NB4 (cell line): Measurements from ENCODE around the gene CLSTN2.

Experiments
- DNase-seq: peaks from one replicate; pipeline ENCODE4 v3.0.0; 2010; ENCODE audit warnings: low read depth
- H3K4me3 ChIP-seq: one replicate; pipeline ENCODE4 v1.5.1; 2011; ENCODE audit warnings: mild to moderate bottlenecking, low read depth, low read length, moderate library complexity
- MYC ChIP-seq: IDR thresholded peaks from 2 replicates; pipeline ENCODE4 v1.6.1; 2011; ENCODE audit warnings: low read depth, low read length
- POLR2A ChIP-seq: IDR thresholded peaks from 2 replicates; pipeline ENCODE4 v1.6.1; 2011; ENCODE audit warnings: mild to moderate bottlenecking; ENCODE audit not compliant: insufficient read length; ENCODE audit errors: extremely low read depth
- TF ChIP-seq, protein P1 (sequence below): IDR thresholded peaks from 2 replicates; pipeline ENCODE4 v1.6.1; 2011; ENCODE audit warnings: low read depth, low read length
- TF ChIP-seq, protein P2 (sequence below): IDR thresholded peaks from one replicate; pipeline ENCODE4 v1.5.1; 2012; ENCODE audit warnings: low read depth, low read length

CLSTN2 gene

DNA sequence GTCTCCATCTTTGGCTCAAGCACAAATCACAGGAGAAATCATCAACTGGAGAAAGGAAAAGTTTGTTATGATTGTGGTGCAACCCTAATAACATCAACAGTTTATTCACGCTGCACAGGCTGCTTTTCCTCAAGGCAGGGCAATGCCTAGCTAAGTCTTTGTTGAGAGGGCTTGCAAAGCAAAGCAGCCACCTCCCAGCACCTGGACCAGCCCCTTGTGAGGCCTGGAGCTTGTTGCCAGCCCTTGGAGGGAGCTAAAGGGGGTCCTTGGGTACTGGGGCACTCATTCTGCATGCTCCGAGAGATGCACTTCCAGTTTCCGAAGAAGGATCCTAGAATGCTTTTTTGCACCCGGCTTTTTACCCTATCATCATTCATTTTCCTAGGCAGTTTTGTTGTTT lies 288.2 kb downstream of the CLSTN2 start:
- no peak for TF ChIP-seq MYC
- TF ChIP-seq POLR2A, result no peak
- TF ChIP-seq, protein P1, sequence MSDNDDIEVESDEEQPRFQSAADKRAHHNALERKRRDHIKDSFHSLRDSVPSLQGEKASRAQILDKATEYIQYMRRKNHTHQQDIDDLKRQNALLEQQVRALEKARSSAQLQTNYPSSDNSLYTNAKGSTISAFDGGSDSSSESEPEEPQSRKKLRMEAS, result no peak
- TF ChIP-seq, protein P2, sequence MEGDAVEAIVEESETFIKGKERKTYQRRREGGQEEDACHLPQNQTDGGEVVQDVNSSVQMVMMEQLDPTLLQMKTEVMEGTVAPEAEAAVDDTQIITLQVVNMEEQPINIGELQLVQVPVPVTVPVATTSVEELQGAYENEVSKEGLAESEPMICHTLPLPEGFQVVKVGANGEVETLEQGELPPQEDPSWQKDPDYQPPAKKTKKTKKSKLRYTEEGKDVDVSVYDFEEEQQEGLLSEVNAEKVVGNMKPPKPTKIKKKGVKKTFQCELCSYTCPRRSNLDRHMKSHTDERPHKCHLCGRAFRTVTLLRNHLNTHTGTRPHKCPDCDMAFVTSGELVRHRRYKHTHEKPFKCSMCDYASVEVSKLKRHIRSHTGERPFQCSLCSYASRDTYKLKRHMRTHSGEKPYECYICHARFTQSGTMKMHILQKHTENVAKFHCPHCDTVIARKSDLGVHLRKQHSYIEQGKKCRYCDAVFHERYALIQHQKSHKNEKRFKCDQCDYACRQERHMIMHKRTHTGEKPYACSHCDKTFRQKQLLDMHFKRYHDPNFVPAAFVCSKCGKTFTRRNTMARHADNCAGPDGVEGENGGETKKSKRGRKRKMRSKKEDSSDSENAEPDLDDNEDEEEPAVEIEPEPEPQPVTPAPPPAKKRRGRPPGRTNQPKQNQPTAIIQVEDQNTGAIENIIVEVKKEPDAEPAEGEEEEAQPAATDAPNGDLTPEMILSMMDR, result no peak
- H3K4me3 ChIP-seq, result no peak overlapping the region
- DNase-seq, result no peak

DNA sequence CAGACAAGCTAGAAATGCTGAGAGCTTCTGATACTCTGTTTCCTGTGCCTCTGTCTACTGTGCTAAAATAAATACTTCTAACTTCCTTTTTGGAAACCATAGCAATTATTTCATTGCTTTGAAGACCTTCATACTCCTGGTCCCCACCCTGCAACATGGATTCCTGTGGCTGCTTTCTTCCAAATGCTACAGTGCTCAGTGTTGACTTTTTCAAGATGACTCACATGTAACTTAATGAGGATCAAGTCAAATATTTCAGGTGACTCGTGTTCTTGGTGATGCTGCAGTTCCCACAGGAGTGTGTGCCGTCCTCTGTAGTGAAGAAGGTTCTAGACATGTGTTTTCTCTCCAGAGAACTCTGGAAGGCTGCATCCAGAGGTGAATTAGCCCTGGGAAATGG lies 288.6 kb downstream of the CLSTN2 start:
- TF ChIP-seq POLR2A, result no peak
- TF ChIP-seq, protein P1, result no peak
- H3K4me3 ChIP-seq, result no peak overlapping the region
- DNase-seq, result no peak

DNA sequence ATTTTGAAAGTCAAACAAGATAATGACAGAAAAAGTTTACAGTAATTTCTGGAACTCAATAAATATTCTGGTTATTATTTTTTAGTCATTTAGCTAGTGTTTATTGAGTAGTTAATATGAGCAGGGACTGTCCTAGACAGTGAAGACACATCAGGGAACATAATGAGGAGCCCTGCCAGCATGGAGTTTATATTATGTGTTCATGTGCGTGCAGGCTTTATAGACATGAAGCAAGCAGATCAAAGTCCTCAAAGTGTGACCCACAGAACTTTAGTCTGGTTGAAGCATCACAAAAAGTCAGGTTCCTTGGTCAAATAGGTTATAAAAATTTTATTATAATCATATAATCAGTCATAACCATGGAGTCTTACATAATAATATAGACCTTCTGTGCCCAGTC lies 289.3 kb downstream of the CLSTN2 start:
- TF ChIP-seq, protein P2, result no peak
- TF ChIP-seq, protein P1, result no peak
- no peak for TF ChIP-seq POLR2A
- TF ChIP-seq MYC, result no peak
- H3K4me3 ChIP-seq, result no peak overlapping the region
- no peak for DNase-seq

DNA sequence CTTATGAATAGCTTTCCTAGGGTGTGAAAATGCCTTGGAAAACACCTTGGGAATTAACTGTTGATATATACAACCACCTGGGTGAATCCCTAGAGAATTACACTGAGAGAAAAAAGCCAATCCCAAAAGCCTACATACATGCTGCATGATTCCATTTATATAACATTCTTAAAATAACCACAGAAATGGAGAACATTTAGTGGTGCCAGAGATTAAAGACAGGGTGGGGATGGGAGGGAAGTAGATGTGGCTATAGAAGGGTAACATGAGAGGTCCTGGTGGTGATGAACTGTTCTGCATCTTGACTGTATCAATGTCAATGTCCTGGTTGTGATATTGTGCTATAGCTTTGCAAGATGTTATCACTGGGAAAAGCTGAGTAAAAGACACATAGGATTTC lies 291.0 kb downstream of the CLSTN2 start:
- H3K4me3 ChIP-seq, result no peak overlapping the region
- TF ChIP-seq POLR2A (no peak), MYC (no peak)
- TF ChIP-seq, protein P2, result no peak
- TF ChIP-seq, protein P1, result no peak
- no peak for DNase-seq

DNA sequence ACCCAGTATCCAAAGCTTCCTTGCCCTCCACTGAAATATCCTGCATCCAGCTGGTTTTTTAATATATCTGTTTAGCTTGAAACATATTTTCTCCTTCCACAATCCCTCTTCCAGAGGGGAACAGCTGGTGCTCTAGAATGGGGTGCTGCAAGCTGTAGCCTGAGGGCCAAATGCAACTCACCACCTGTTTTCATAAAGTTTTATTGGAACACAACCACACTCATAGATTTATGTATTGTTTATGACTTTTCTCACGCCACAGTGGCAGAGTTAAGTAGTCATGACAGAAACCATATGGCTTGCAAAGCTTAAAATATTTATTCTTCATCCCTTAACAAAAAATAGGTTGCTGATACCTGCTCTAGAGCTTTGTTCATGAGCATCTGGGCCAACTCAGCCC lies 298.7 kb downstream of the CLSTN2 start:
- no peak overlapping the region for H3K4me3 ChIP-seq
- TF ChIP-seq MYC (no peak), POLR2A (no peak)
- TF ChIP-seq, protein P1, result no peak
- TF ChIP-seq, protein P2, result no peak
- no peak for DNase-seq

DNA sequence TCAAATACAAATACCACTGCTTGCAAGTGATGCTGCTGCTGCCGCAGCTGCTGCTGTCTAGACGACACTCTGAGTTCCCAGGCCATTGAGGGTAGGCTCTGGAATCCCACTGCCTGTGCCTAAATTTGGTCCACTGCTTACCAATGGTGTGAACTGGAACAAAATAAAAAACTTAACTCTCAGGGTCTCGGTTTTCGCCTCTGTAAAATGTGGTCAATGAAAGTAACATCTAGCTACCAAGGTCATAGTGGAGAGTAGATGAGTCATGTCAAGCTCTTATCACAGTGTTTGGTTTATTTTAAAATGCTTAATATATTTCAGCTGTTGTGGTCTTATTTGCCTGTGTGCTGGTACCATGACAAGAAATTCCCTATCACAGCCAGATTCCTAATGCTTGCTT lies 299.3 kb downstream of the CLSTN2 start:
- TF ChIP-seq, protein P1, result no peak
- TF ChIP-seq POLR2A, result no peak
- TF ChIP-seq, protein P2, result no peak
- no peak overlapping the region for H3K4me3 ChIP-seq

More for the DNA sequence above, 299.3 kb downstream of the CLSTN2 start:
- DNase-seq, result no peak
